Natural killer cell treated with Interleukin-12 subunit alpha and Interleukin-12 subunit beta and Interleukin-15 and Interleukin-18, amount 100 ng/mL, for 72 hours (primary cell): Measurements from ENCODE around the gene FADS6. TPM values are rescaled to one million over a fixed set of nuclear protein-coding genes. Genes with fewer than 3 reads are reported as not detected.
"Not testable (repeated sequence)": the region's sequence is repeated elsewhere in the genome, so short reads cannot be mapped to it uniquely, and the experiment has no call there.

ENCODE experiments used
- ATAC-seq, 2 donors: fragments of 150-1000 bp; cut with Tn5 transposase in 1 of 2; sonication (Bioruptor Pico), chemical (Tn5 transposase) in 1 of 2; 2 replicates each; pipeline ENCODE4 v1.10.0; 2021
- DNase-seq: peaks from one replicate; pipeline ENCODE4 v3.0.0; 2022; ENCODE audit warnings: low spot score
- H3K27ac Mint-ChIP-seq, 2 donors: 1 replicate in 1 of 2; 2 replicates in 1 of 2; pipeline ENCODE4 v1.8.0; 2022; ENCODE audit warnings: mixed read lengths in 2 of 2, mild to moderate bottlenecking in 1 of 2, moderate library complexity in 1 of 2
- H3K27me3 Mint-ChIP-seq, 2 donors: 1 replicate in 1 of 2; 2 replicates in 1 of 2; pipeline ENCODE4 v1.8.0; 2022; ENCODE audit warnings: mixed read lengths in 2 of 2
- H3K36me3 Mint-ChIP-seq: one replicate; pipeline ENCODE4 v1.8.0; 2022; ENCODE audit warnings: mixed read lengths
- H3K4me1 Mint-ChIP-seq, 2 donors: 1 replicate in 1 of 2; 2 replicates in 1 of 2; pipeline ENCODE4 v1.8.0; 2022; ENCODE audit warnings: low read depth in 2 of 2, mixed read lengths in 2 of 2, mild to moderate bottlenecking in 1 of 2
- H3K4me3 Mint-ChIP-seq: one replicate; pipeline ENCODE4 v1.8.0; 2022; ENCODE audit warnings: mixed read lengths
- H3K9me3 Mint-ChIP-seq: 2 replicates; pipeline ENCODE4 v1.8.0; 2022; ENCODE audit warnings: mixed read lengths
- total RNA-seq, 2 donors: library from RNA; stranded (reverse); gene quantifications; one replicate each; pipeline ENCODE4 v1.2.3, GENCODE V29; 2022

FADS6 gene
- total RNA-seq, 2 donors from 2014 or later, result not detected

- ATAC-seq, result no peak
- H3K27me3 Mint-ChIP-seq, result no peaks in the 10 kb centered on the region
- no peaks in the 10 kb centered on the region for H3K36me3 Mint-ChIP-seq
- DNase-seq, result no peak
- peak overlapping the region; percentile 99 for H3K4me3 Mint-ChIP-seq
- peaks cover 25 to 27% of the 10 kb centered on the region in 2 donors for H3K4me1 Mint-ChIP-seq
- H3K27ac Mint-ChIP-seq, result peak overlapping the region; percentile 86 to 97
- H3K9me3 Mint-ChIP-seq, result no peaks in the 10 kb centered on the region
Observed at GRCh38 chr17:74873874-74874614, 19.4 kb downstream of the FADS6 start.

GRCh38 chr17:74873037-74873873 is 20.2 kb downstream of the FADS6 start:
- peak; percentile 99 for DNase-seq
- H3K36me3 Mint-ChIP-seq, result no peaks in the 10 kb centered on the region
- peak overlapping the region; percentile 86 to 97 for H3K27ac Mint-ChIP-seq
- ATAC-seq, result peak; percentile 97
- H3K27me3 Mint-ChIP-seq, result no peaks in the 10 kb centered on the region
- H3K9me3 Mint-ChIP-seq, result no peaks in the 10 kb centered on the region
- peaks cover 25 to 27% of the 10 kb centered on the region in 2 donors for H3K4me1 Mint-ChIP-seq
- peak overlapping the region; percentile 99 for H3K4me3 Mint-ChIP-seq

- DNase-seq, result no peak
- Mint-ChIP-seq H3K9me3 (no peaks in the 10 kb centered on the region), H3K36me3 (no peaks in the 10 kb centered on the region), H3K4me3 (peak within 1 kb of the TSS; percentile 99), H3K4me1 (peaks cover 25 to 27% of the 10 kb centered on the region in 2 donors), H3K27ac (peak within 1 kb of the TSS; percentile 86 to 97), H3K27me3 (no peaks in the 10 kb centered on the region)
- peak; percentile 1 to 10 for ATAC-seq
Observed at GRCh38 chr17:74872313-74873036, 21.0 kb downstream of the FADS6 start, which contains the start of gene FDXR. TSS of gene FDXR (minus strand) at chr17:74872994. CDS start at chr17:74872944, 50 bp downstream.

GRCh38 chr17:74871356-74872076 is 21.9 kb downstream of the FADS6 start:
- no peaks in the 10 kb centered on the region for H3K9me3 Mint-ChIP-seq
- ATAC-seq, result no peak
- peak overlapping the region; percentile 70 to 86 for H3K27ac Mint-ChIP-seq
- DNase-seq, result no peak
- no peaks in the 10 kb centered on the region for H3K27me3 Mint-ChIP-seq
- H3K36me3 Mint-ChIP-seq, result no peaks in the 10 kb centered on the region
- peak overlapping the region; percentile 99 for H3K4me3 Mint-ChIP-seq
- peaks cover 25 to 27% of the 10 kb centered on the region in 2 donors for H3K4me1 Mint-ChIP-seq

GRCh38 chr17:74870512-74870911 is 22.9 kb downstream of the FADS6 start:
- Mint-ChIP-seq H3K27me3 (no peaks in the 10 kb centered on the region), H3K4me3 (no peak overlapping the region), H3K9me3 (no peaks in the 10 kb centered on the region), H3K4me1 (peaks cover 25 to 27% of the 10 kb centered on the region in 2 donors), H3K36me3 (no peaks in the 10 kb centered on the region), H3K27ac (no peak overlapping the region)
- DNase-seq, result no peak
- ATAC-seq, result no peak

GRCh38 chr17:74870028-74870427 is 23.4 kb downstream of the FADS6 start:
- not testable (repeated sequence) for H3K36me3 Mint-ChIP-seq, ATAC-seq, H3K27ac Mint-ChIP-seq, H3K4me3 Mint-ChIP-seq, H3K27me3 Mint-ChIP-seq, H3K9me3 Mint-ChIP-seq, DNase-seq
- H3K4me1 Mint-ChIP-seq, result peaks cover 25 to 29% of the 10 kb centered on the region in 2 donors

GRCh38 chr17:74868908-74869255 is 24.6 kb downstream of the FADS6 start:
- Mint-ChIP-seq H3K27me3 (peaks cover 0 to 2% of the 10 kb centered on the region in 2 donors), H3K27ac (no peak overlapping the region), H3K4me1 (peaks cover 26 to 31% of the 10 kb centered on the region in 2 donors), H3K36me3 (no peaks in the 10 kb centered on the region), H3K4me3 (no peak overlapping the region), H3K9me3 (no peaks in the 10 kb centered on the region)
- DNase-seq (no peak), ATAC-seq (no peak)

GRCh38 chr17:74868251-74868907 is 25.1 kb downstream of the FADS6 start:
- peaks cover 22 to 28% of the 10 kb centered on the region in 2 donors for H3K4me1 Mint-ChIP-seq
- DNase-seq (no peak), ATAC-seq (no peak)
- peaks cover 0 to 2% of the 10 kb centered on the region in 2 donors for H3K27me3 Mint-ChIP-seq
- no peaks in the 10 kb centered on the region for H3K9me3 Mint-ChIP-seq
- no peak overlapping the region for H3K27ac Mint-ChIP-seq
- no peak overlapping the region for H3K4me3 Mint-ChIP-seq
- H3K36me3 Mint-ChIP-seq, result no peaks in the 10 kb centered on the region

GRCh38 chr17:74866198-74866835 is 27.1 kb downstream of the FADS6 start:
- Mint-ChIP-seq H3K9me3 (no peaks in the 10 kb centered on the region), H3K4me1 (peaks cover 9% of the 10 kb centered on the region in 2 donors), H3K27me3 (peaks cover 0 to 2% of the 10 kb centered on the region in 2 donors), H3K27ac (no peak overlapping the region), H3K4me3 (no peak overlapping the region), H3K36me3 (no peaks in the 10 kb centered on the region)
- ATAC-seq, result no peak
- no peak for DNase-seq

GRCh38 chr17:74865504-74866197 is 27.8 kb downstream of the FADS6 start:
- Mint-ChIP-seq H3K4me1 (peaks cover 6 to 11% of the 10 kb centered on the region in 2 donors), H3K27me3 (peaks cover 0 to 2% of the 10 kb centered on the region in 2 donors), H3K4me3 (no peak overlapping the region), H3K27ac (no peak overlapping the region), H3K9me3 (no peaks in the 10 kb centered on the region), H3K36me3 (no peaks in the 10 kb centered on the region)
- no peak for DNase-seq
- no peak for ATAC-seq

GRCh38 chr17:74864866-74865395 is 28.5 kb downstream of the FADS6 start:
- DNase-seq (peak; percentile 79), ATAC-seq (peak; percentile 65 to 74)
- Mint-ChIP-seq H3K27me3 (peaks cover 0 to 2% of the 10 kb centered on the region in 2 donors), H3K27ac (peak overlapping the region in 1 of 2 donors; percentile 69), H3K4me1 (peaks cover 6 to 13% of the 10 kb centered on the region in 2 donors), H3K9me3 (no peaks in the 10 kb centered on the region), H3K4me3 (no peak overlapping the region), H3K36me3 (no peaks in the 10 kb centered on the region)
